ENCODE measurements around the gene SCRN1.

SCRN1 gene

GRCh38 chr7:29926216-29926615, 63.4 kb downstream of the SCRN1 start:
- no peak overlapping the region for H4K12ac ChIP-seq (ENCODE audit: low read depth, low read length)
- no peak overlapping the region for H2BK120ac ChIP-seq (ENCODE audit: insufficient read depth, low read length, poor library complexity)
- H3K23ac ChIP-seq (ENCODE audit: low read length), result no peak overlapping the region
- H2BK12ac ChIP-seq (ENCODE audit: low read length), result no peak overlapping the region
- H3K14ac ChIP-seq (ENCODE audit: low read length), result no peak overlapping the region
- no peak overlapping the region for H3K18ac ChIP-seq (ENCODE audit: low read length)
- H2AK5ac ChIP-seq (ENCODE audit: low read length), result no peak overlapping the region
- peaks cover 37 to 49% of the 10 kb centered on the region in 2 experiments for H3K36me3 ChIP-seq (ENCODE audit: control insufficient read depth in 1 of 2, insufficient read depth in 2 of 2, low read length in 2 of 2)
- DNase-seq, result no peak
- H2BK5ac ChIP-seq (ENCODE audit: low read depth, low read length, poor library complexity), result no peak overlapping the region
- no peaks in the 10 kb centered on the region for H3K79me2 ChIP-seq (ENCODE audit: control insufficient read depth, insufficient read depth, low read length, poor library complexity)
- H3K4me2 ChIP-seq (ENCODE audit: low read length), result no peak overlapping the region
- H3K27ac ChIP-seq (ENCODE audit: low read depth, low read length), result no peak overlapping the region
- no peaks in the 10 kb centered on the region for H3K27me3 ChIP-seq (ENCODE audit: insufficient read depth, low read length)
- no peak overlapping the region for H3K9ac ChIP-seq (ENCODE audit: low read length)
- H3K4me3 ChIP-seq (ENCODE audit: low read depth, low read length), result no peak overlapping the region
- H3K4me1 ChIP-seq (ENCODE audit: control insufficient read depth in 1 of 2, insufficient read depth in 2 of 2, low read length in 2 of 2), result peaks cover 0 to 3% of the 10 kb centered on the region in 2 experiments
- no peak overlapping the region for H4K8ac ChIP-seq (ENCODE audit: low read depth, low read length)
- H4K91ac ChIP-seq (ENCODE audit: low read depth, low read length), result no peak overlapping the region
- no peak overlapping the region for H3K4ac ChIP-seq (ENCODE audit: low read depth, low read length)
- no CpG with 5 or more reads among the region's 15 CpGs for WGBS (ENCODE audit: extremely low coverage, insufficient coverage, insufficient read length)
- H3K79me1 ChIP-seq (ENCODE audit: low read length), result no peaks in the 10 kb centered on the region
- no peaks in the 10 kb centered on the region for H3K9me3 ChIP-seq (ENCODE audit: insufficient read depth, low read depth, low read length)
- no peak overlapping the region for H2AFZ ChIP-seq (ENCODE audit: insufficient read depth, low read length, poor library complexity)

GRCh38 chr7:29924684-29925083, 64.9 kb downstream of the SCRN1 start:
- Histone ChIP-seq H3K23ac (ENCODE audit: low read length) (no peak overlapping the region), H2BK120ac (ENCODE audit: insufficient read depth, low read length, poor library complexity) (no peak overlapping the region), H3K9me3 (ENCODE audit: insufficient read depth, low read depth, low read length) (no peaks in the 10 kb centered on the region), H4K8ac (ENCODE audit: low read depth, low read length) (no peak overlapping the region), H3K4me1 (ENCODE audit: control insufficient read depth in 1 of 2, insufficient read depth in 2 of 2, low read length in 2 of 2) (peaks cover 0 to 3% of the 10 kb centered on the region in 2 experiments), H4K91ac (ENCODE audit: low read depth, low read length) (no peak overlapping the region), H3K9ac (ENCODE audit: low read length) (no peak overlapping the region), H3K4me2 (ENCODE audit: low read length) (no peak overlapping the region), H2AFZ (ENCODE audit: insufficient read depth, low read length, poor library complexity) (no peak overlapping the region), H3K27me3 (ENCODE audit: insufficient read depth, low read length) (no peaks in the 10 kb centered on the region), H4K12ac (ENCODE audit: low read depth, low read length) (no peak overlapping the region), H3K4ac (ENCODE audit: low read depth, low read length) (no peak overlapping the region), H2BK12ac (ENCODE audit: low read length) (no peak overlapping the region), H3K79me1 (ENCODE audit: low read length) (no peaks in the 10 kb centered on the region), H3K79me2 (ENCODE audit: control insufficient read depth, insufficient read depth, low read length, poor library complexity) (no peaks in the 10 kb centered on the region), H3K4me3 (ENCODE audit: low read depth, low read length) (no peak overlapping the region), H3K14ac (ENCODE audit: low read length) (no peak overlapping the region), H2AK5ac (ENCODE audit: low read length) (no peak overlapping the region), H2BK5ac (ENCODE audit: low read depth, low read length, poor library complexity) (no peak overlapping the region), H3K18ac (ENCODE audit: low read length) (no peak overlapping the region), H3K36me3 (ENCODE audit: control insufficient read depth in 1 of 2, insufficient read depth in 2 of 2, low read length in 2 of 2) (peaks cover 35 to 46% of the 10 kb centered on the region in 2 experiments), H3K27ac (ENCODE audit: low read depth, low read length) (no peak overlapping the region)
- DNase-seq, result no peak
- no CpG with 5 or more reads among the region's 2 CpGs for WGBS (ENCODE audit: extremely low coverage, insufficient coverage, insufficient read length)

GRCh38 chr7:29924006-29924405, 65.6 kb downstream of the SCRN1 start:
- Histone ChIP-seq H3K23ac (ENCODE audit: low read length) (no peak overlapping the region), H3K79me1 (ENCODE audit: low read length) (no peaks in the 10 kb centered on the region), H4K8ac (ENCODE audit: low read depth, low read length) (no peak overlapping the region), H2BK120ac (ENCODE audit: insufficient read depth, low read length, poor library complexity) (no peak overlapping the region), H3K4ac (ENCODE audit: low read depth, low read length) (no peak overlapping the region), H3K27ac (ENCODE audit: low read depth, low read length) (no peak overlapping the region), H3K36me3 (ENCODE audit: control insufficient read depth in 1 of 2, insufficient read depth in 2 of 2, low read length in 2 of 2) (peaks cover 31 to 41% of the 10 kb centered on the region in 2 experiments), H2BK12ac (ENCODE audit: low read length) (no peak overlapping the region), H3K14ac (ENCODE audit: low read length) (no peak overlapping the region), H3K4me2 (ENCODE audit: low read length) (no peak overlapping the region), H2AFZ (ENCODE audit: insufficient read depth, low read length, poor library complexity) (no peak overlapping the region), H2BK5ac (ENCODE audit: low read depth, low read length, poor library complexity) (no peak overlapping the region), H3K79me2 (ENCODE audit: control insufficient read depth, insufficient read depth, low read length, poor library complexity) (no peaks in the 10 kb centered on the region), H3K4me1 (ENCODE audit: control insufficient read depth in 1 of 2, insufficient read depth in 2 of 2, low read length in 2 of 2) (peaks cover 0 to 3% of the 10 kb centered on the region in 2 experiments), H4K12ac (ENCODE audit: low read depth, low read length) (no peak overlapping the region), H3K27me3 (ENCODE audit: insufficient read depth, low read length) (no peaks in the 10 kb centered on the region), H3K4me3 (ENCODE audit: low read depth, low read length) (no peak overlapping the region), H3K9me3 (ENCODE audit: insufficient read depth, low read depth, low read length) (no peaks in the 10 kb centered on the region), H2AK5ac (ENCODE audit: low read length) (no peak overlapping the region), H4K91ac (ENCODE audit: low read depth, low read length) (no peak overlapping the region), H3K9ac (ENCODE audit: low read length) (no peak overlapping the region), H3K18ac (ENCODE audit: low read length) (no peak overlapping the region)
- no CpG with 5 or more reads among the region's 9 CpGs for WGBS (ENCODE audit: extremely low coverage, insufficient coverage, insufficient read length)
- peak; percentile 14 to 45 for DNase-seq

GRCh38 chr7:29922921-29923700, 66.5 kb downstream of the SCRN1 start:
- Histone ChIP-seq H3K4me1 (ENCODE audit: control insufficient read depth in 1 of 2, insufficient read depth in 2 of 2, low read length in 2 of 2) (peaks cover 0 to 3% of the 10 kb centered on the region in 2 experiments), H3K79me2 (ENCODE audit: control insufficient read depth, insufficient read depth, low read length, poor library complexity) (no peaks in the 10 kb centered on the region), H3K4me2 (ENCODE audit: low read length) (no peak overlapping the region), H3K23ac (ENCODE audit: low read length) (no peak overlapping the region), H3K4me3 (ENCODE audit: low read depth, low read length) (no peak overlapping the region), H3K9ac (ENCODE audit: low read length) (no peak overlapping the region), H2BK5ac (ENCODE audit: low read depth, low read length, poor library complexity) (no peak overlapping the region), H4K91ac (ENCODE audit: low read depth, low read length) (no peak overlapping the region), H2AFZ (ENCODE audit: insufficient read depth, low read length, poor library complexity) (no peak overlapping the region), H2BK12ac (ENCODE audit: low read length) (no peak overlapping the region), H3K36me3 (ENCODE audit: control insufficient read depth in 1 of 2, insufficient read depth in 2 of 2, low read length in 2 of 2) (peaks cover 28 to 44% of the 10 kb centered on the region in 2 experiments), H4K12ac (ENCODE audit: low read depth, low read length) (no peak overlapping the region), H2BK120ac (ENCODE audit: insufficient read depth, low read length, poor library complexity) (no peak overlapping the region), H3K9me3 (ENCODE audit: insufficient read depth, low read depth, low read length) (no peaks in the 10 kb centered on the region), H2AK5ac (ENCODE audit: low read length) (no peak overlapping the region), H3K27me3 (ENCODE audit: insufficient read depth, low read length) (no peaks in the 10 kb centered on the region), H3K27ac (ENCODE audit: low read depth, low read length) (no peak overlapping the region), H3K79me1 (ENCODE audit: low read length) (no peaks in the 10 kb centered on the region), H3K14ac (ENCODE audit: low read length) (no peak overlapping the region), H3K18ac (ENCODE audit: low read length) (no peak overlapping the region), H4K8ac (ENCODE audit: low read depth, low read length) (no peak overlapping the region), H3K4ac (ENCODE audit: low read depth, low read length) (no peak overlapping the region)
- DNase-seq, result no peak
- no CpG with 5 or more reads among the region's 7 CpGs for WGBS (ENCODE audit: extremely low coverage, insufficient coverage, insufficient read length)

Measured in trophoblast cell (in vitro differentiated cells and primary cell).